Measurements from ENCODE around the gene IRAK3.
"Not testable (repeated sequence)": the region's sequence is repeated elsewhere in the genome, so short reads cannot be mapped to it uniquely, and the experiment has no call there.

Gene IRAK3

DNA sequence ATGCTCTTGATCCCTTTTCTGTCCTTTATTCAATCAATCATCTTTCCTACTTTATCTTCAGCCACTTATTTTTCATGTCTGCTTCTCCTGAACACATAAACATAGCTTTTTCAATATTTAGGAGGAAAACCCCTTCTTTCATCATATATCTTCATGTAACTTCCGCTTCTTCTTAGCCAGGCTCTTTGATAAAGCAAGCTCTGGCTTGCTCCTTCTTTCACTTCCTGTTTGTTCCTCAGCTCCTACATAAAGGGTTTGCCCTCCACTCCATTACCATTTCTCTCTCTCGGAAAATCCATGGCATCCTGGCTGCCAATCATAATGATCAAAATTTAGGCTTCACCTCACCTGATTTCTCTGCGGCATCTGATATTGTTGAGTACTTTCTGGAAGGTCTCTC, 79.5 kb downstream of the IRAK3 start:
- DNase-seq: no peak

DNA sequence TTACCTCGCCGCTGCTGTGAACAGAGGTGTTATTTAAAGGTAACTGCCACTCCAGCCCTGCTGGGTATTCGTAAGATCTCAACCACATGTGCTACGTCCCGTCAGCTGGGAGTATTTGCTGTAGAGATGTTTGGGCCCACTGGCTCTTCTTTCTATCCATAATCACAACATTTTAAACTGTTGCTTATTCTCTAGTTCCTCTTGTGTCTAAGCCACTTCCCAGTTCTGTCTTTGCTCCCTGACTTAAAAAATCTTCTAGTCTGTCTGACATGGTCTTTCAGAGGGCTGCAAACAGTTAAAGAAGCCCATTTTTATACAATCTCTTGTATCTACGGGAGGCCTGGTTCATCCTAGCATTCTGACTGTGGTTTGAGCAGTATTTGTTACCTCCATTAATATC, 80.1 kb downstream of the IRAK3 start:
- no peak for DNase-seq

- no peak for DNase-seq
Measured at GRCh38 chr12:66269757-66270383, 80.9 kb downstream of the IRAK3 start.

GRCh38 chr12:66270613-66271012, 81.6 kb downstream of the IRAK3 start:
- no peak for DNase-seq

DNA sequence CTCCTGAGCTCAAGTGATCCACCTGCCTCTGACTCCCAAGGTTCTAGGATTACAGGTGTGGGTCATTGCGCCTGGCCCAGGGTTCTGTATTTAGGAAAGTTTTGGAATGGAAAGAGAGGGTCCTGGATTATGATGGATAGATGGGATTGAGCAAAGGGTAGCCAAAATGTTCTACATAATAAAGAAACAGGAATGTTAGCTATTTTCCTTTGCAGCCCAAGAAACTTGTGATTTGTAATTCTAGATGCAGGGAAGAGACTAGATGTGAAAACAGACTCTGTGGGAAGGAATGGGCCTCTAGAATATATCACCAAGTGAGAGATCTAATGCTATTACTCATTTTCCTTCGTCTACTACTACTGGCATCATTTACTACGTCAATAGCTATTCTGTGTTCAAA, 83.6 kb downstream of the IRAK3 start:
- no peak for DNase-seq

- DNase-seq: no peak
Measured at GRCh38 chr12:66273147-66273546, 84.1 kb downstream of the IRAK3 start.

DNA sequence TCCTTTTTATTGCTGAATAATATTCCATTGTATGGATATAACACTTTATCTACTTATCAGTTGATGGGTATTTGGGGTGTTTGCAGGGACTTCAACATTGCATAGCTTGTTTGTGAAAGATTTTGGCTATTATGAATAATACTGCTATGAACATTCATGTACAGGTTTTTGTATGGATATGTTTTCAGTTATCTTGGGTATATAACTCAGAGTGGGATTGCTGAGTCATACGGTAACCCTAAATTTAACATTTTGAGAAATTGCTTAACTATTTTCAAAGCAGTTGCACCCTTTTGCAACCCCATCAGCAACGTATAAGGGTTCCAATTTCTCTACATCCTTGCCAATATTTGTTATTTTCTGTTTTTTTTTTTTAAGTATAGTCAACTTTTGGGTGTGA, 86.0 kb downstream of the IRAK3 start:
- DNase-seq: no peak

GRCh38 chr12:66279123-66279712, 90.2 kb downstream of the IRAK3 start:
- DNase-seq: peak; percentile 5

GRCh38 chr12:66280561-66280960, 91.5 kb downstream of the IRAK3 start:
- DNase-seq: no peak

DNA sequence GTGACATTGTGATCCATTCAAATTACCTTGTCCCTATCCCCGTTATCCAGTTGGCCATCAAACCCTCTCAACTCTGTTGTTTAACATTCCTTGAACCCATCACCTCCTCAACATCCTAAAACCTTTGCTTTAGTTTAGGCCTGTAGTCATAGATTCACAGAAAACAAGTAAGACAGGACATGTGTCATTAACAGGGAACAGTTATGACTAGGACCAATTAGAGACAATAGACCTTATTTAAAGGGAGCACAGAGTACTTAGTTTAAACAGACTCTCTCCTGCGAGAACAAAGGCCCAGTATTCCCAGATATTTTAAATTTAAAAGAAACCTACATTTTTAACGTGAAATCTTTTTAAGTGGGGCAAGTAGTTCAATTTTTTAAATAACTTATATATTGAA, 93.2 kb downstream of the IRAK3 start:
- no peak for DNase-seq

- no peak for DNase-seq
Measured at GRCh38 chr12:66287275-66287674, 98.3 kb downstream of the IRAK3 start.

DNA sequence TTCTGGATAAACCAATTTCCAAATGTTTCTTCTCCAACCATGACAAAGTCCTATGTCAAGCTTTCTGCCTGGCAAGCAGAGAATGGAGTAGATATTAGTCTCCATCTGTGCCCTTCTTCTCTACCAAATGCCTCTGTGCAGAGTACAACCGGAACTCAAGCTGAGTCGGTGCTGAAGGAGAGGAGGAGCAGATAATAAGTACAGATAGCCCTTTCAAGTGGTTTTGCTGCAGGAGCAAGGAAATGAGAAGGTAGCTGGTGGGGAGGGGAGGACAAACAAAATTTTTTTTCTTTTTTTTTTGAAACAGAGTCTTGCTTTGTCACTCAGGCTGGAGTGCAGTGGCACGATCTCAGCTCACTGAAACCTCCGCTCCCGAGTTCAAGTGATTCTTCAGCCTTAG, 99.1 kb downstream of the IRAK3 start:
- peak; percentile 20 for DNase-seq

DNA sequence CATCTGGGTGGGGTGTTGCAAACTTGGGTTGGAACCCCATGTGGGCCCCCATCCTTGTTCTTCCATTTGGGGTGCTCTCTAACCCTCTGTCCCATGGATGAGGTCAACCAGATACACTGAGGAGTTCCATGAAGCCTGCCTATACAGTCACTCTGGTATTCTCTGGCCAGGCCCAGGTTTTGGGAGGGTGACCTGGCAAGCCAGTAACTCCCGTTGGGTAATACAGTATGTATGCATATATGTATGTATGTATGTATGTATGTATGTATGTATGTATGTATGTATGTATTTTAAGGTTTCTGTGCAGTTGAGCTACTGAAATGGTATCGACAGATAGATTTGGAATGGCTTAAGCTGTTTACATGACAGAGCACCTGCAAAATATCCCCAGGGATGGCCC, 100.5 kb downstream of the IRAK3 start:
- no peak for DNase-seq

- DNase-seq: no peak
Measured at GRCh38 chr12:66290716-66291200, 101.7 kb downstream of the IRAK3 start.

DNA sequence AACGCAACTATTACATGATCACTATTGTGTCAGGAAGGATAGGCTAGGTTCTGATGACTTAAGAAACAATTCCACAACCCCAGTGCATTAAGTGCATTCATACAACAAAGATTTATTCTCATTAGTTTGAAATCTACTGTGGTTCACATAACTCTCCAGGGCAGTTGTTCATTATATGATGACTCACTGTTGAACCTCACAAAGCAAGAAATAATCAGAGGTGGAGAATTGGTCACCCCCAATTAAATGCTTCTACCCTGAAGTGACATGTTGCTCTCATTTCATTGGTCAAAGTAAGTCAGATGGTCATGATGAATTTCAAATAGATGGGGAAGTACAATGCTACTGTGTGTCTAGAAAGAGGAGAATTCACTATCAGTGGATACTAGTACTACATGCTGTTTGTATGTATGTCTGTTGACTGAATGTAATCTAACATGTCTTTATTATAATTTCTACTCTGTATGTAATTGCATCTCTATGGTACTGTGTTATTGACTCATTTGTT, 107.2 kb downstream of the IRAK3 start:
- DNase-seq: no peak

DNA sequence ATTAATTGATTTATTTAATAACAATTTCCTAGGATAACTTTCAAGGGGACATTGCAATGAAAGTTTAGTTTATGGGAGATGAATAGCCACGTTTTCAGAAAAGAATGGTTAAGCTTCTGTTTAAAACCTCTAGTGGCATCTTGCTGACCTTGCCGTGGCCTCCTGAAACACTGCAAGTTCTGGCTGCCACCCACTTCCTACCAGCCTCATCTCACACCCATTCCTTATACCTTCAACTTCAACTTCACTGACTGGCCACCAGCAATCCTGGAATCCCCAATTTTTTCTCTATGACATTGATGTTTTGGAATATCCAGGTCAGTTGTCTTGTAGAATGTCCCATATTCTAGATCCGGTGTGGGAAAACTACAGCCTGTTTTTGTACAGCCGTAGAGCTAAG, 108.1 kb downstream of the IRAK3 start:
- DNase-seq: no peak

DNA sequence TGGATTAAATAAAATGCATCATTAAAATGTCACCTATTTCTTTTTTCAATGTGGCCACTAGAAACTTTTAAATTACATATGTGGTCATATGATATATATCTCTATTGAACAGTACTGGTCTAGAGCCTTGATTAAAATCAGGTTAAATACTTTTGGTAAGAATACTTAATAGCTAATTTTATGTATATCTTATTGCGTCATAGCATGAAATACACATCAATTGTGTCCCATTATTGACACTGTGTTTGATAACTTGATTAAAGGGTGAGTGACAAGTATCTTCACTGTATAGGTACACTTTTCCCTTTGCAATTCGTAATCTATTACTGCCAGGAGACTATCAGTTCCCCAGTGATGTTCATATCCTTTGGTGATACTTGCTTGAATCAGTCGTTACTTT, 108.9 kb downstream of the IRAK3 start:
- no peak for DNase-seq

DNA sequence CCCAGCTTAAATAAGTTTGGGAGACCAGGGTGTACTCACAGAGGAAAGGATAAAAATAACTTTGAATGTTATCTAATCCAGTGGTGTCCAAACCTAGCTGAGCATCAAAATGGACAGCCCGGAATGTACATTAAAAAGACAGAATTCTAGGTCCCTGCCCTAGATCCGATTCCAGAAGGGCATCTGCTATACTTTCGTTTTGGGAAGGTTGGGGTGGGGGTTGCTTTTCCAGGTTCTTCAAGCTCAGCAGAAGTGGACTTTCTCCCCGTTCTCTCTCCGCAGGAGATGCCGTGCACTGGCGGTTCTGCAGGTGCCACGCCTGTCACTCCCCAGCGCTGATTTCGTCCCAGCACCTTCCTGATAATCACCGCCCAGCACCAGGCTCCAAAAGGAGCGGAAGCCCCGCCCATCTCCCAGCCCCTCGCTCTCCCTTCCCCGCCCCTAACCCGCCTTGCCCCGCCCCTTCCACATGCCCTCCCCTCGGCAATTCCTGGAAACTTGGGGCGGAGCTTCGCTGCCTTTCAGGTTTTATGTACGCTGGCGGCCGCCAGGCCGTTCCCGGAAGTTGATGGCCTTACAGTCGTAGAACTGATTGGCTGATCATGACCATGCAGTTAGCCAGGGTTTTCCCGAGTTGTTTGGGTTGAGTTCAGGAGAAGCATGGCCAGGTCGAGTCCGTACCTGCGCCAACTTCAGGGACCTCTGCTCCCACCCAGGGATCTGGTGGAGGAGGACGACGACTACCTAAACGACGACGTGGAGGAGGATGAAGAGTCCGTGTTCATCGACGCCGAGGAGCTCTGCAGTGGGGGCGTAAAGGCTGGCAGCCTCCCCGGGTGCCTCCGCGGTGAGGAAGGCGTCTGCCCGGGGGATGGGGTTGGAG, 113.2 kb downstream of the IRAK3 start, which contains the start of gene HELB:
TSS of gene HELB (plus strand) at position 550 of the 883 bp plus-strand sequence. CDS start at position 661, 111 bp downstream.
- DNase-seq: peak; percentile 95

- no peak for DNase-seq
Measured at GRCh38 chr12:66302827-66303169, 113.8 kb downstream of the IRAK3 start.

GRCh38 chr12:66303316-66303804, 114.3 kb downstream of the IRAK3 start:
- DNase-seq: not testable (repeated sequence)

Measured in effector CD8-positive, alpha-beta T cell (primary cell).